Activated CD8-positive, alpha-beta memory T cell treated with anti-CD3 and anti-CD28 coated beads for 48 hours (primary cell): ENCODE results near the gene SPG11.
"Not testable (repeated sequence)": the region's sequence is repeated elsewhere in the genome, so short reads cannot be mapped to it uniquely, and the experiment has no call there.

Experiments used
- DNase-seq, 3 experiments: peaks; one replicate each; pipeline ENCODE4 v3.0.0-alpha.2; 2020; ENCODE audit warnings: low read depth in 2 of 3, low spot score in 2 of 3

Gene SPG11

GRCh38 chr15:44636976-44637375 lies 26.5 kb downstream of the SPG11 start:
- DNase-seq = no peak

- DNase-seq = no peak
Measured at GRCh38 chr15:44633603-44634002, 29.9 kb downstream of the SPG11 start.

GRCh38 chr15:44625286-44625685 lies 38.2 kb downstream of the SPG11 start:
- DNase-seq = not testable (repeated sequence)

GRCh38 chr15:44623178-44623577 lies 40.3 kb downstream of the SPG11 start:
- no peak for DNase-seq

GRCh38 chr15:44620081-44620480 lies 43.4 kb downstream of the SPG11 start:
- DNase-seq = no peak

- no peak for DNase-seq
Measured at GRCh38 chr15:44616974-44617373, 46.5 kb downstream of the SPG11 start.

- no peak for DNase-seq
Measured at GRCh38 chr15:44606740-44607139, 56.7 kb downstream of the SPG11 start.

- no peak for DNase-seq
Measured at GRCh38 chr15:44603126-44603525, 60.3 kb downstream of the SPG11 start.

- DNase-seq = no peak
Measured at GRCh38 chr15:44598892-44599291, 64.6 kb downstream of the SPG11 start.

GRCh38 chr15:44598066-44598465 lies 65.4 kb downstream of the SPG11 start:
- no peak for DNase-seq

- no peak for DNase-seq
Measured at GRCh38 chr15:44596511-44597010, 66.9 kb downstream of the SPG11 start.

GRCh38 chr15:44595656-44596510 lies 67.6 kb downstream of the SPG11 start:
- no peak for DNase-seq

GRCh38 chr15:44595246-44595645 lies 68.2 kb downstream of the SPG11 start:
- no peak for DNase-seq

GRCh38 chr15:44593042-44593736 lies 70.3 kb downstream of the SPG11 start:
- DNase-seq = no peak

- no peak for DNase-seq
Measured at GRCh38 chr15:44591326-44591725, 72.1 kb downstream of the SPG11 start.

GRCh38 chr15:44588541-44588940 lies 74.9 kb downstream of the SPG11 start:
- DNase-seq = no peak

- DNase-seq = no peak
Measured at GRCh38 chr15:44585633-44586032, 77.8 kb downstream of the SPG11 start.

- peak in 1 of 3 experiments; percentile 10 for DNase-seq
Measured at GRCh38 chr15:44584162-44584749, 79.2 kb downstream of the SPG11 start.

GRCh38 chr15:44580105-44580504 lies 83.4 kb downstream of the SPG11 start:
- no peak for DNase-seq

GRCh38 chr15:44574734-44575133 lies 88.7 kb downstream of the SPG11 start:
- DNase-seq = no peak

- DNase-seq = no peak
Measured at GRCh38 chr15:44573386-44573785, 90.1 kb downstream of the SPG11 start.

GRCh38 chr15:44570361-44570760 lies 93.1 kb downstream of the SPG11 start:
- DNase-seq = no peak
